ENCODE data around the gene EIF4G3.

- TF ChIP-seq EP300 (IDR thresholded peaks at IDR 0.05; ENCODE audit: low read depth), result no peak
- TF ChIP-seq CTCF (IDR thresholded peaks at IDR 0.05), result no peak
- no peak for TF ChIP-seq POLR2A (IDR thresholded peaks at IDR 0.05)
- no peak for TF ChIP-seq POLR2AphosphoS5 (IDR thresholded peaks at IDR 0.05)
These were observed 385.9 kb downstream of the EIF4G3 start for GRCh38 chr1:20790785-20791184.

All from transverse colon (tissue), 4 donors.